ENCODE results near the gene SUPT3H. TPM values are rescaled to one million over a fixed set of nuclear protein-coding genes. Genes with fewer than 3 reads are reported as not detected.
"Not testable (repeated sequence)": the region's sequence is repeated elsewhere in the genome, so short reads cannot be mapped to it uniquely, and the experiment has no call there.

SUPT3H gene
- total RNA-seq, 6 experiments from 2014 or later = 5.6 to 8.2 (median 6.5) TPM

- H3K9me3 Mint-ChIP-seq = no peaks in the 10 kb centered on the region
- no peaks in the 10 kb centered on the region for H3K36me3 Mint-ChIP-seq (ENCODE audit: low read depth)
- no peak for DNase-seq
- no peak for TF ChIP-seq CTCF (IDR thresholded peaks at IDR 0.05)
- no peak overlapping the region for H3K27ac Mint-ChIP-seq
- no peaks in the 10 kb centered on the region for H3K27me3 Mint-ChIP-seq (ENCODE audit: insufficient read depth)
- H3K4me1 Mint-ChIP-seq (ENCODE audit: low read depth) = peaks cover 13% of the 10 kb centered on the region; the same call in 1 of the 2 replicates
- H3K4me3 Mint-ChIP-seq = no peak overlapping the region
Measured at GRCh38 chr6:44917430-44917829, 460.3 kb downstream of the SUPT3H start.

GRCh38 chr6:44915111-44915510 is 462.6 kb downstream of the SUPT3H start:
- Mint-ChIP-seq H3K27me3 (ENCODE audit: insufficient read depth) (no peaks in the 10 kb centered on the region), H3K27ac (no peak overlapping the region), H3K4me3 (no peak overlapping the region), H3K36me3 (ENCODE audit: low read depth) (no peaks in the 10 kb centered on the region), H3K4me1 (ENCODE audit: low read depth) (0 out of 2 replicates have a peak, but pooled peaks cover 5% of the 10 kb centered on the region), H3K9me3 (no peaks in the 10 kb centered on the region)
- TF ChIP-seq CTCF (IDR thresholded peaks at IDR 0.05) = no peak
- DNase-seq = no peak

GRCh38 chr6:44914141-44914540 is 463.6 kb downstream of the SUPT3H start:
- DNase-seq = no peak
- Mint-ChIP-seq H3K27ac (no peak overlapping the region), H3K27me3 (ENCODE audit: insufficient read depth) (no peaks in the 10 kb centered on the region), H3K9me3 (no peaks in the 10 kb centered on the region), H3K4me3 (no peak overlapping the region), H3K36me3 (ENCODE audit: low read depth) (no peaks in the 10 kb centered on the region), H3K4me1 (ENCODE audit: low read depth) (0 out of 2 replicates have a peak, but pooled peaks cover 5% of the 10 kb centered on the region)
- no peak for TF ChIP-seq CTCF (IDR thresholded peaks at IDR 0.05)

GRCh38 chr6:44906761-44907160 is 471.0 kb downstream of the SUPT3H start:
- Mint-ChIP-seq H3K4me3 (no peak overlapping the region), H3K36me3 (ENCODE audit: low read depth) (no peaks in the 10 kb centered on the region), H3K27ac (no peak overlapping the region), H3K27me3 (ENCODE audit: insufficient read depth) (no peaks in the 10 kb centered on the region), H3K4me1 (ENCODE audit: low read depth) (no peaks in the 10 kb centered on the region), H3K9me3 (no peaks in the 10 kb centered on the region)
- no peak for DNase-seq
- no peak for TF ChIP-seq CTCF (IDR thresholded peaks at IDR 0.05)

GRCh38 chr6:44900358-44900757 is 477.4 kb downstream of the SUPT3H start:
- not testable (repeated sequence) for H3K4me3 Mint-ChIP-seq; H3K9me3 Mint-ChIP-seq; H3K36me3 Mint-ChIP-seq (ENCODE audit: low read depth); DNase-seq; H3K27ac Mint-ChIP-seq; H3K27me3 Mint-ChIP-seq (ENCODE audit: insufficient read depth)
- H3K4me1 Mint-ChIP-seq (ENCODE audit: low read depth) = peaks cover 16% of the 10 kb centered on the region

GRCh38 chr6:44898296-44898930 is 479.3 kb downstream of the SUPT3H start:
- peaks cover 16% of the 10 kb centered on the region for H3K4me1 Mint-ChIP-seq (ENCODE audit: low read depth)
- no peak overlapping the region for H3K27ac Mint-ChIP-seq
- no peak for TF ChIP-seq CTCF (IDR thresholded peaks at IDR 0.05)
- no peaks in the 10 kb centered on the region; the same call in 1 of the 2 replicates for H3K27me3 Mint-ChIP-seq (ENCODE audit: insufficient read depth)
- peak; percentile 24 for DNase-seq
- no peaks in the 10 kb centered on the region for H3K9me3 Mint-ChIP-seq
- H3K36me3 Mint-ChIP-seq (ENCODE audit: low read depth) = 0 out of 2 replicates have a peak, but pooled peaks cover 5% of the 10 kb centered on the region
- no peak overlapping the region for H3K4me3 Mint-ChIP-seq
